IPS DF 6.9 (cell line): ENCODE measurements around the gene UPK3A.

ENCODE experiments used
- DNase-seq: peaks from one replicate; pipeline ENCODE4 v3.0.0-alpha.2; 2013; ENCODE audit warnings: low read depth, low spot score
- H3K27ac ChIP-seq: one replicate; pipeline ENCODE4 v1.5.1; 2013; ENCODE audit warnings: low read length, control low read depth
- H3K27me3 ChIP-seq: 2 replicates; pipeline ENCODE4 v1.6.1; 2013; ENCODE audit warnings: mild to moderate bottlenecking, low read length; ENCODE audit not compliant: control insufficient read depth, insufficient read depth
- H3K36me3 ChIP-seq: 2 replicates; pipeline ENCODE4 v1.6.1; 2013; ENCODE audit warnings: low read length; ENCODE audit not compliant: control insufficient read depth, insufficient read depth
- H3K4me1 ChIP-seq: 2 replicates; pipeline ENCODE4 v1.6.1; 2013; ENCODE audit warnings: low read length; ENCODE audit not compliant: control insufficient read depth, insufficient read depth
- H3K4me3 ChIP-seq: 2 replicates; pipeline ENCODE4 v1.5.1; 2013; ENCODE audit warnings: mild to moderate bottlenecking, low read length
- H3K9me3 ChIP-seq: 2 replicates; pipeline ENCODE4 v1.6.1; 2013; ENCODE audit warnings: low read length, inconsistent platforms; ENCODE audit not compliant: control insufficient read depth, insufficient read depth
- WGBS: extraction: QIAGEN DNeasy Blood & Tissue Kit; methylation state at CpG from one replicate; pipeline ENCODE4 v1.1.7; 2013; ENCODE audit warnings: mixed read lengths, missing lambda C conversion rate; ENCODE audit not compliant: insufficient read length, insufficient coverage; 5-methylcytosine and 5-hydroxymethylcytosine counted together

UPK3A gene

GRCh38 chr22:45338795-45339194, 54.0 kb downstream of the UPK3A start:
- no peak for DNase-seq
- H3K4me3 ChIP-seq: no peak overlapping the region
- H3K27me3 ChIP-seq: no peaks in the 10 kb centered on the region
- WGBS: no CpG with 5 or more reads among the region's 7 CpGs
- no peak overlapping the region for H3K27ac ChIP-seq
- H3K4me1 ChIP-seq: no peaks in the 10 kb centered on the region
- H3K9me3 ChIP-seq: no peaks in the 10 kb centered on the region
- H3K36me3 ChIP-seq: peaks cover 2% of the 10 kb centered on the region

- Histone ChIP-seq H3K27ac (no peak overlapping the region), H3K27me3 (no peaks in the 10 kb centered on the region), H3K9me3 (no peaks in the 10 kb centered on the region), H3K4me3 (no peak overlapping the region), H3K36me3 (peaks cover 2% of the 10 kb centered on the region; the same call in 1 of the 2 replicates), H3K4me1 (no peaks in the 10 kb centered on the region)
- no peak for DNase-seq
- WGBS: no CpG with 5 or more reads among the region's 8 CpGs
Observed at GRCh38 chr22:45340323-45340722, 55.6 kb downstream of the UPK3A start.

GRCh38 chr22:45341498-45341897, 56.7 kb downstream of the UPK3A start:
- H3K9me3 ChIP-seq: no peaks in the 10 kb centered on the region
- no peaks in the 10 kb centered on the region for H3K27me3 ChIP-seq
- no peaks in the 10 kb centered on the region for H3K4me1 ChIP-seq
- no peak overlapping the region for H3K27ac ChIP-seq
- no peak overlapping the region for H3K4me3 ChIP-seq
- no CpG with 5 or more reads among the region's 6 CpGs for WGBS
- H3K36me3 ChIP-seq: peaks cover 2% of the 10 kb centered on the region; the same call in 1 of the 2 replicates
- DNase-seq: no peak

- no CpG with 5 or more reads among the region's 8 CpGs for WGBS
- Histone ChIP-seq H3K9me3 (no peaks in the 10 kb centered on the region), H3K4me3 (no peak overlapping the region), H3K4me1 (no peaks in the 10 kb centered on the region), H3K36me3 (peaks cover 2% of the 10 kb centered on the region; the same call in 1 of the 2 replicates), H3K27ac (no peak overlapping the region), H3K27me3 (no peaks in the 10 kb centered on the region)
- no peak for DNase-seq
Observed at GRCh38 chr22:45343143-45343542, 58.4 kb downstream of the UPK3A start.

GRCh38 chr22:45344334-45344733, 59.6 kb downstream of the UPK3A start:
- no peaks in the 10 kb centered on the region for H3K4me1 ChIP-seq
- WGBS: no CpG with 5 or more reads among the region's 5 CpGs

More at GRCh38 chr22:45344334-45344733, 59.6 kb downstream of the UPK3A start:
- Histone ChIP-seq H3K9me3 (no peaks in the 10 kb centered on the region), H3K27me3 (no peaks in the 10 kb centered on the region), H3K36me3 (peaks cover 2% of the 10 kb centered on the region; the same call in 1 of the 2 replicates), H3K4me3 (no peak overlapping the region), H3K27ac (no peak overlapping the region)
- DNase-seq: no peak
